IMR-90 (cell line): Measurements from ENCODE around the gene DUSP22. TPM values are rescaled to one million over a fixed set of nuclear protein-coding genes. Genes with fewer than 3 reads are reported as not detected.

ENCODE experiments used
- ATAC-seq: fragments of 200-7000 bp; cut with Tn5 transposase; 2 replicates; pipeline ENCODE4 v1.9.1; 2020; ENCODE audit warnings: low read depth, mild to moderate bottlenecking, moderate library complexity
- BruUV-seq: library from RNA; stranded (reverse); fragments of 400-500 nt; replicated peaks from 2 replicates; lab custom pipeline; 2021; lab: Mats Ljungman, UMichigan
- CTCF ChIA-PET: fragments of 300-600 bp; formaldehyde crosslinking; extraction: SDS; loops from one replicate; lab custom pipeline; 2021; ENCODE audit warnings: antibody characterized with exemption; lab: Yijun Ruan, JAX
- POLR2A ChIA-PET: fragments of 300-600 bp; sonication (Branson Sonifier 250); formaldehyde crosslinking; loops from one replicate; lab custom pipeline; 2022; ENCODE audit warnings: antibody characterized with exemption; ENCODE audit not compliant: unreplicated experiment; lab: Charles Lee
- DNase-seq: peaks from one replicate; pipeline ENCODE4 v3.0.0; 2013
- H2AFZ ChIP-seq: replicated peaks from 2 replicates; pipeline ENCODE3; 2013; ENCODE audit warnings: low read length, mild to moderate bottlenecking; ENCODE audit not compliant: poor library complexity
- H2AK5ac ChIP-seq: 2 replicates; pipeline ENCODE4 v1.6.1; 2013; ENCODE audit warnings: low read depth, low read length, inconsistent platforms
- H2AK9ac ChIP-seq: replicated peaks from 2 replicates; pipeline ENCODE3; 2013; ENCODE audit warnings: mild to moderate bottlenecking, low read depth, low read length, moderate library complexity; ENCODE audit not compliant: poor library complexity
- H2BK120ac ChIP-seq: 2 replicates; pipeline ENCODE4 v1.6.1; 2013; ENCODE audit warnings: low read depth, low read length, inconsistent platforms
- H2BK15ac ChIP-seq: 3 replicates; pipeline ENCODE4 v1.6.1; 2013; ENCODE audit warnings: low read depth, low read length, inconsistent platforms
- H2BK20ac ChIP-seq: 2 replicates; pipeline ENCODE4 v1.6.1; 2013; ENCODE audit warnings: low read depth, mild to moderate bottlenecking, inconsistent platforms, low read length, moderate library complexity
- H2BK5ac ChIP-seq: 2 replicates; pipeline ENCODE4 v1.6.1; 2013; ENCODE audit warnings: mild to moderate bottlenecking, low read depth, low read length, inconsistent platforms; ENCODE audit not compliant: poor library complexity, severe bottlenecking
- H3K14ac ChIP-seq: replicated peaks from 2 replicates; pipeline ENCODE4 v1.6.1; 2013; ENCODE audit warnings: low read depth, low read length, inconsistent platforms
- H3K18ac ChIP-seq: 2 replicates; pipeline ENCODE4 v1.6.1; 2013; ENCODE audit warnings: low read depth, low read length, control low read depth
- H3K23ac ChIP-seq: 2 replicates; pipeline ENCODE4 v1.6.1; 2013; ENCODE audit warnings: low read depth, low read length, inconsistent platforms
- H3K27ac ChIP-seq: 2 replicates; pipeline ENCODE4 v1.5.1; 2013; ENCODE audit warnings: mild to moderate bottlenecking, control low read depth, low read length; ENCODE audit not compliant: insufficient read depth
- H3K27me3 ChIP-seq: 2 replicates; pipeline ENCODE4 v1.6.1; 2013; ENCODE audit warnings: low read length; ENCODE audit not compliant: control insufficient read depth, insufficient read depth
- H3K36me3 ChIP-seq: 2 replicates; pipeline ENCODE4 v1.6.1; 2013; ENCODE audit warnings: low read length, mixed read lengths; ENCODE audit not compliant: control insufficient read depth, insufficient read depth
- H3K4ac ChIP-seq: 2 replicates; pipeline ENCODE4 v1.6.1; 2013; ENCODE audit warnings: low read depth, low read length, inconsistent platforms
- H3K4me1 ChIP-seq: 2 replicates; pipeline ENCODE4 v1.6.1; 2013; ENCODE audit warnings: low read length, mixed read lengths; ENCODE audit not compliant: control insufficient read depth, insufficient read depth
- H3K4me2 ChIP-seq: 2 replicates; pipeline ENCODE4 v1.6.1; 2013; ENCODE audit warnings: low read depth, mild to moderate bottlenecking, control low read depth, low read length, moderate library complexity
- H3K4me3 ChIP-seq: 2 replicates; pipeline ENCODE4 v1.5.1; 2013; ENCODE audit warnings: low read depth, mild to moderate bottlenecking, control low read depth, low read length, moderate library complexity; ENCODE audit not compliant: insufficient read depth
- H3K56ac ChIP-seq: 2 replicates; pipeline ENCODE4 v1.6.1; 2013; ENCODE audit warnings: low read length, inconsistent platforms; ENCODE audit not compliant: insufficient read depth; ENCODE audit errors: extremely low read depth
- H3K79me1 ChIP-seq, 2 experiments: 2 replicates each; pipeline ENCODE4 v1.6.1; 2013; ENCODE audit warnings: low read length in 2 of 2, inconsistent platforms in 1 of 2, low read depth in 1 of 2
- H3K9ac ChIP-seq: 2 replicates; pipeline ENCODE4 v1.6.1; 2013; ENCODE audit warnings: low read depth, low read length, control low read depth
- H3K9me1 ChIP-seq: 2 replicates; pipeline ENCODE4 v1.6.1; 2013; ENCODE audit warnings: low read length, inconsistent platforms; ENCODE audit not compliant: insufficient read depth
- H3K9me3 ChIP-seq: 2 replicates; pipeline ENCODE4 v1.6.1; 2013; ENCODE audit warnings: low read length; ENCODE audit not compliant: control insufficient read depth, insufficient read depth
- H4K20me1 ChIP-seq: 2 replicates; pipeline ENCODE4 v1.6.1; 2013; ENCODE audit warnings: low read length, inconsistent platforms; ENCODE audit not compliant: insufficient read depth
- H4K5ac ChIP-seq: 2 replicates; pipeline ENCODE4 v1.6.1; 2013; ENCODE audit warnings: mild to moderate bottlenecking, low read depth, low read length, control low read depth
- H4K8ac ChIP-seq, 2 experiments: 2 replicates each; pipeline ENCODE4 v1.6.1; 2013; ENCODE audit warnings: low read depth in 2 of 2, low read length in 2 of 2, control low read depth in 1 of 2, inconsistent platforms in 1 of 2
- H4K91ac ChIP-seq: 2 replicates; pipeline ENCODE4 v1.6.1; 2013; ENCODE audit warnings: low read depth, low read length, inconsistent platforms; ENCODE audit not compliant: insufficient read depth
- CTCF ChIP-seq: conservative IDR thresholded peaks from 2 replicates; pipeline ENCODE4 v1.5.1; 2012; ENCODE audit warnings: mild to moderate bottlenecking, low read depth, low read length, improper control_type of control experiment
- ELK1 ChIP-seq: fragments of 150-350 bp; IDR thresholded peaks from 2 replicates; pipeline ENCODE4 v1.6.1; 2016; ENCODE audit warnings: low read depth, mild to moderate bottlenecking, low read length, moderate library complexity, borderline replicate concordance
- FOS ChIP-seq: fragments of 150-350 bp; IDR thresholded peaks from 2 replicates; pipeline ENCODE4 v1.6.1; 2016; ENCODE audit warnings: low read depth, low read length
- NFE2L2 ChIP-seq: fragments of 150-350 bp; IDR thresholded peaks from 2 replicates; pipeline ENCODE4 v1.6.1; 2016; ENCODE audit warnings: low read depth, mild to moderate bottlenecking, low read length
- RCOR1 ChIP-seq: IDR thresholded peaks from 2 replicates; pipeline ENCODE4 v1.6.1; 2012; ENCODE audit warnings: mild to moderate bottlenecking, low read length, improper control_type of control experiment; ENCODE audit not compliant: insufficient replicate concordance
- WGBS, 2 experiments: methylation state at CpG; one replicate each; pipeline versions ENCODE4 v1.1.5 to v1.1.7; 2013; ENCODE audit warnings: missing lambda C conversion rate in 2 of 2; ENCODE audit not compliant: insufficient read length in 1 of 2; ENCODE audit errors: extremely low coverage in 2 of 2; 5-methylcytosine and 5-hydroxymethylcytosine counted together
- dilution Hi-C: fragments of 300-500 bp; cut with HindIII; formaldehyde crosslinking; loops from one replicate; pipeline ENCODE4 v1.14.3; 2018; ENCODE audit warnings: low sequenced_read_pairs; ENCODE audit not compliant: unreplicated experiment
- in situ Hi-C: fragments of 300-500 bp; cut with MboI; formaldehyde crosslinking; loops from 3 replicates; pipeline ENCODE4 v1.14.3; 2019; ENCODE audit warnings: low sequenced_read_pairs, inconsistent platforms, mixed read lengths
- intact Hi-C: fragments of 100-400 bp; cut with micrococcal nuclease; formaldehyde crosslinking; loops from 2 replicates; pipeline ENCODE4 v1.10.0; 2022
- polyA plus RNA-seq, 3 experiments: library from polyadenylated mRNA; depleted of rRNA; stranded (reverse); fragments of >200 nt; gene quantifications; 2 replicates each; pipeline ENCODE4 v1.2.3, GENCODE V29; 2012; ENCODE audit warnings: low replicate concordance in 1 of 3
- total RNA-seq: library from RNA; depleted of rRNA; stranded (reverse); fragments of >200 nt; gene quantifications from 2 replicates; pipeline ENCODE4 v1.2.3, GENCODE V29; 2012

DUSP22 gene
- total and polyA plus RNA-seq, 2 of the 4 experiments (the other 2 are of a cell fraction), result 7.1 to 8.2 TPM

GRCh38 chr6:374956-375355 lies 82.7 kb downstream of the DUSP22 start:
- peaks cover 15% of the 10 kb centered on the region for H3K9me3 ChIP-seq
- no peak overlapping the region for H3K4me3 ChIP-seq
- H4K20me1 ChIP-seq, result no peaks in the 10 kb centered on the region
- no peaks in the 10 kb centered on the region for H3K9me1 ChIP-seq
- CTCF ChIA-PET, result no interaction called here
- H2AFZ ChIP-seq, result no peak overlapping the region
- H2AK9ac ChIP-seq, result no peak overlapping the region
- WGBS, 2 experiments, result 63% methylated on average over 6 of the region's 8 CpGs; no CpG with 5 or more reads in 1 of the 2 experiments
- H4K8ac ChIP-seq, result no peak overlapping the region
- dilution Hi-C loops (no loop called here), intact Hi-C loops (no loop called here), in situ Hi-C loops (no loop called here)
- no peak overlapping the region for H3K9ac ChIP-seq
- ATAC-seq (no peak), DNase-seq (no peak)
- H2AK5ac ChIP-seq, result no peak overlapping the region
- H2BK120ac ChIP-seq, result no peak overlapping the region
- no peak overlapping the region for H4K91ac ChIP-seq
- H4K5ac ChIP-seq, result no peak overlapping the region
- no peak overlapping the region for H3K27ac ChIP-seq
- peaks cover 31% of the 10 kb centered on the region for H3K27me3 ChIP-seq
- H3K23ac ChIP-seq, result no peak overlapping the region
- H3K14ac ChIP-seq, result no peak overlapping the region
- BruUV-seq, result no TSS peak
- TF ChIP-seq RCOR1, result no peak
- no peak for TF ChIP-seq ELK1
- no peak for TF ChIP-seq CTCF
- TF ChIP-seq NFE2L2, result no peak
- no peak for TF ChIP-seq FOS
- H2BK15ac ChIP-seq, result no peak overlapping the region
- H3K56ac ChIP-seq, result no peak overlapping the region
- no peaks in the 10 kb centered on the region for H3K36me3 ChIP-seq
- H3K4me1 ChIP-seq, result no peaks in the 10 kb centered on the region
- POLR2A ChIA-PET, result no interaction called here
- H2BK5ac ChIP-seq, result no peak overlapping the region
- H3K4ac ChIP-seq, result no peak overlapping the region
- no peaks in the 10 kb centered on the region for H3K79me1 ChIP-seq
- no peak overlapping the region for H3K4me2 ChIP-seq
- no peak overlapping the region for H3K18ac ChIP-seq
- H2BK20ac ChIP-seq, result no peak overlapping the region
